ENCODE data around the gene NCAPG.

NCAPG gene

GRCh38 chr4:17780501-17781299 lies 30.1 kb upstream of the NCAPG start:
- H3K4me1 Mint-ChIP-seq (ENCODE audit: low read depth) = peaks cover 7% of the 10 kb centered on the region
- DNase-seq (ENCODE audit: low spot score) = no peak
- H3K27ac Mint-ChIP-seq = no peak overlapping the region
- no peak overlapping the region for H3K4me3 Mint-ChIP-seq
- H3K27me3 Mint-ChIP-seq (ENCODE audit: low read depth) = peaks cover 51% of the 10 kb centered on the region
- peaks cover 4% of the 10 kb centered on the region for H3K36me3 Mint-ChIP-seq (ENCODE audit: low read depth)
- no peaks in the 10 kb centered on the region for H3K9me3 Mint-ChIP-seq

DNA sequence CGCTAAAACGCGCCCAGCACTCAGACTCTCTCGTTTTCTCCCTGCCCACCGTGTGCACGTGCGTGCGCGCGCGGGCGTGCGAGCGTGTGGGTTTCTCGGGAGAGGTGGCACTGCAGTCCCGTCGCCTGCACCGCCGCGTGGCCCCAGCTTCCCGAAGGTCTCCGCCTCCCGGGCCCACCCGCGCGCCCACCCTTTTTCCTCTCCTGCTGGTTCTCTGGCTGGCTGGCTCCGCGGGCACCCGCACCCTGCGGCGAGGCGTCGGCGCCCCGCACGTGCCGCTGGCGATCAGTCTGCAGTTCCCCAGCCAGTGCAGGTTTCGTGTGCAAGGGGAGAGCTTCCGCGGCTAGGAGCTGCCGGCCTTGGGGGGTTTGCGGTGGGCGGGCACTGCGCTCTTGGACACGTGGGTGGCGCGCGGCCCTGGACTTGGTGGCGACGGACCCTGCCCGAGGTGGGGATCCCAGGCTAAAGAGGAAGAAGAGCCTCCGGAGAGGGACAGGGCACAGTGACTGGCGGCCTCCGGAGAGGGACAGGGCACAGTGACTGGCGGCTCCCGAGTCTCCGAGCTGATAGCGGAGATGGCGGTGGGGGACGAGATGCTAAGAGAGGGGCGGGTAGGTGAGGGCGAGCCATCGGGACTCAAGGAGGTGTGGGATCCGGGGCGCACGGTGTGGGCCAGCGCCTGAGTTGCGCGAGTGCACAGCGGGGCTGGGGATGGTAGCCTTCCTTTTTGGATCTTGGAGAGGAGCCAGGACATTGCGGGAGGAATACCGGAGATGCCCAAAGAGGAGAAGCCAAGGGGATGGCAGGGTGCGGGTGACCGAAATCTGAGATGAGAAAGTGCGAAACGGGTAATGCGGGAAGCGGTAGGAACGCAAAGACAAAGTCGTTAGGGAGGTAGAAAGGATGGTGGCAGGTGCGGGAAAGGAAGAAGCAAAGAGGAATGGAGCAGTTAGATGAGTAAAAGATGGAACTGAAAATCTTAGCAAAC lies 29.2 kb upstream of the NCAPG start, which contains the start of gene FAM184B:
Gene FAM184B (minus strand): TSS at position 322 of the 988 bp plus-strand sequence. CDS start 322 bp downstream, outside the sequence.
- Mint-ChIP-seq H3K36me3 (ENCODE audit: low read depth) (peaks cover 4% of the 10 kb centered on the region), H3K9me3 (no peaks in the 10 kb centered on the region), H3K4me3 (peak within 1 kb of the TSS; percentile 39), H3K27me3 (ENCODE audit: low read depth) (peaks cover 50% of the 10 kb centered on the region), H3K4me1 (ENCODE audit: low read depth) (peaks cover 7% of the 10 kb centered on the region), H3K27ac (no peak within 1 kb of the TSS)
- DNase-seq (ENCODE audit: low spot score) = no peak

DNA sequence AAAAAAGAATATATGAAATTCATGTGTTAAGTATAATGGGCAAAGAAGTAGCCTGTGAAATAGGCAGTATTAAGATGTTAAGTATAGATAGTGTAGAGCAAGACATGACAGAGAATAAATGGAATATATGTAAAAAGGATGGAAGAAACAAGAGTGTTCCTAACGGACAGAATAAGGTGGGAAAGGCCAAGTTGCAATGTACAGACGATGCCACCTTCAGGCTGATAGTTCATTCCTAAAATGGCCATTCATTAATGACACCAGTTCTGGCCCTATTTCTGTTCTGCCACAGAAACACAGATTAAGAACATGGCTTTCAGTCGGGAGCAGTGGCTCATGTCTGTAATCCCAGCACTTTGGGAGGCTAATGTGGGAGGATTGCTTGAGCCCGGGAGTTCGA lies 24.9 kb upstream of the NCAPG start:
- no peak overlapping the region for H3K4me3 Mint-ChIP-seq

GRCh38 chr4:17786567-17786966 lies 24.2 kb upstream of the NCAPG start:
- Mint-ChIP-seq H3K27ac (no peak overlapping the region), H3K4me1 (ENCODE audit: low read depth) (peaks cover 11% of the 10 kb centered on the region), H3K9me3 (no peaks in the 10 kb centered on the region), H3K27me3 (ENCODE audit: low read depth) (peaks cover 19% of the 10 kb centered on the region), H3K36me3 (ENCODE audit: low read depth) (peaks cover 12% of the 10 kb centered on the region), H3K4me3 (no peak overlapping the region)
- no peak for DNase-seq (ENCODE audit: low spot score)

More for the DNA sequence above, 24.9 kb upstream of the NCAPG start:
- peaks cover 13% of the 10 kb centered on the region for H3K4me1 Mint-ChIP-seq (ENCODE audit: low read depth)
- peaks cover 21% of the 10 kb centered on the region for H3K27me3 Mint-ChIP-seq (ENCODE audit: low read depth)
- H3K36me3 Mint-ChIP-seq (ENCODE audit: low read depth) = peaks cover 9% of the 10 kb centered on the region
- H3K9me3 Mint-ChIP-seq = no peaks in the 10 kb centered on the region
- H3K27ac Mint-ChIP-seq = no peak overlapping the region
- no peak for DNase-seq (ENCODE audit: low spot score)

DNA sequence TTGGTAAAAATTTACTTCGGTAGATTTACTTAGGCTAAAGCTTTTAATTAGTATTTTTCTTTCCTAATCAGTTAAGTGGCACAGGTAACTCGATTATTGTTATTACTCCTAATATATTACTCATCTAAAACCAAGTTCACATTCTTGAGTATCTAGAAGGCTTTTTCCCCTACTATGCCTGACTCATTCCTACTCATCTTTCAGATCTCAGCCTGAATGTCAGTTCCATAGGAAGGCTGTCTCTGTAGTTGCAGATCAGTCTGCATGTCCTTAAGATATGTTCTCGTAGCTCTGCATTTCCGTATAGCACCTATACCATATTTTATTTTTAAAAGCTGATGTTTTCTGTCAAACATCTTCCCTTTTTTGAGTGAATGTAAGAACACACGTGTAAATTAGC lies 23.5 kb upstream of the NCAPG start:
- H3K4me3 Mint-ChIP-seq = no peak overlapping the region
- H3K36me3 Mint-ChIP-seq (ENCODE audit: low read depth) = peaks cover 14% of the 10 kb centered on the region
- peaks cover 6% of the 10 kb centered on the region for H3K4me1 Mint-ChIP-seq (ENCODE audit: low read depth)
- no peak for DNase-seq (ENCODE audit: low spot score)
- peaks cover 11% of the 10 kb centered on the region for H3K27me3 Mint-ChIP-seq (ENCODE audit: low read depth)
- H3K9me3 Mint-ChIP-seq = no peaks in the 10 kb centered on the region
- H3K27ac Mint-ChIP-seq = no peak overlapping the region

DNA sequence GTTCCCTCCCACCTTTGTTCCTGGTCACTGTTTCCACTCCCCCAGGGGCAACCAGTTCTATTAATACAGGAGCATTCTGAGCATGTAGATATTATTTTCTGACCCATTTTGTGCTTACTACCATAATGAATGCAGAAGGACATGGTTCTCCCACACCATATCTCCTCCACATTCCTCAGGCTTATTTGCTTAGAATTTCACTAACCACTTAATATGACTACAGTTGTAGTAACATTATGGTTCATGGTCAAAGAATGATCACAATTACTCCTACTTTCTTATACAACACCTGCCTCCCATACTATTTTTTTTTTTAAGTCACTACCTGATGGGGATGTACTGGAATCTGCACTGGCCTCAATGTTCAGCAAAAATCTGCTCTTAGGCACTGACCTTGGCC lies 21.8 kb upstream of the NCAPG start:
- peaks cover 25% of the 10 kb centered on the region for H3K36me3 Mint-ChIP-seq (ENCODE audit: low read depth)
- H3K4me1 Mint-ChIP-seq (ENCODE audit: low read depth) = peaks cover 6% of the 10 kb centered on the region
- H3K4me3 Mint-ChIP-seq = no peak overlapping the region
- peaks cover 3% of the 10 kb centered on the region for H3K27me3 Mint-ChIP-seq (ENCODE audit: low read depth)
- no peak overlapping the region for H3K27ac Mint-ChIP-seq
- H3K9me3 Mint-ChIP-seq = no peaks in the 10 kb centered on the region
- no peak for DNase-seq (ENCODE audit: low spot score)

DNA sequence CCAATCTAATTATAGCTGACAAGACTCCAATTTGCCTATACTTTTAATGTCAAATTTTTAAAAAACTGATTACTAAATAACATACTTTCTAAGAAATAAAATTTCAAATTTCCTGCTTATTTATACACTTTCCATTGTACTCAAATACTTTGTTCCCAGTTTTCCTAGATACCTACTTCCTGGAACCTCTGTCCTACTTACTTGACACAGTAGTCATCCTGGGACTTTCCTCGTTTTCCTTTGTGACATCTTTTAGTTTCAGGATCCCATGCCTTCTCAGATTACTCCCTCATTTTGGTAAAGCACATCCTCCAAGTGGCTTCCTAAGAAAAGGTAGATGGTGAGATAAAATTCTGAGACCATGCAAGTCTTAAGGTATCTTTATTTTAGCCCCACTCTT lies 16.0 kb upstream of the NCAPG start:
- no peak overlapping the region for H3K4me3 Mint-ChIP-seq
- peaks cover 2% of the 10 kb centered on the region for H3K4me1 Mint-ChIP-seq (ENCODE audit: low read depth)
- peaks cover 54% of the 10 kb centered on the region for H3K36me3 Mint-ChIP-seq (ENCODE audit: low read depth)
- H3K27me3 Mint-ChIP-seq (ENCODE audit: low read depth) = no peaks in the 10 kb centered on the region
- DNase-seq (ENCODE audit: low spot score) = no peak
- H3K27ac Mint-ChIP-seq = no peak overlapping the region
- no peaks in the 10 kb centered on the region for H3K9me3 Mint-ChIP-seq

DNA sequence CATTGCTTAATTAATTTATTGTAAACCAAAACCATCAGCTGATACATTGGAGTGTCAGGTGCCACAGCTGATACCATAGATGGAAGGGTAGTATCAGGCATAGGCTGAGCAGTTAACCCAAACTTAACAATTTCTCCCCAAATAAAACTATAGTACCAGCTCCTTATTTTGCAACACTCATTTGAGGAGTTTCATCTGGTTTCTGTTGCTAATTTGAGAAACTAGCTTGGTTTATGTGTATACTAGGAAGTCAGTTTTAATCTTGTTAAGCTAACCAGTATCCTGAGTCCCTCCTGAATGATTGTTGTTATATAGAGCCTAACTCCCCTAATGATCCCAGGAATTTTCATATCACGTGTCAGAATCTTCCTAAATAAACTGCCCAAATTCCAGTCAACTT lies 13.0 kb upstream of the NCAPG start:
- Mint-ChIP-seq H3K36me3 (ENCODE audit: low read depth) (peaks cover 63% of the 10 kb centered on the region), H3K9me3 (no peaks in the 10 kb centered on the region), H3K4me3 (no peak overlapping the region), H3K27me3 (ENCODE audit: low read depth) (no peaks in the 10 kb centered on the region), H3K4me1 (ENCODE audit: low read depth) (peaks cover 7% of the 10 kb centered on the region), H3K27ac (peak overlapping the region; percentile 21)
- DNase-seq (ENCODE audit: low spot score) = no peak

DNA sequence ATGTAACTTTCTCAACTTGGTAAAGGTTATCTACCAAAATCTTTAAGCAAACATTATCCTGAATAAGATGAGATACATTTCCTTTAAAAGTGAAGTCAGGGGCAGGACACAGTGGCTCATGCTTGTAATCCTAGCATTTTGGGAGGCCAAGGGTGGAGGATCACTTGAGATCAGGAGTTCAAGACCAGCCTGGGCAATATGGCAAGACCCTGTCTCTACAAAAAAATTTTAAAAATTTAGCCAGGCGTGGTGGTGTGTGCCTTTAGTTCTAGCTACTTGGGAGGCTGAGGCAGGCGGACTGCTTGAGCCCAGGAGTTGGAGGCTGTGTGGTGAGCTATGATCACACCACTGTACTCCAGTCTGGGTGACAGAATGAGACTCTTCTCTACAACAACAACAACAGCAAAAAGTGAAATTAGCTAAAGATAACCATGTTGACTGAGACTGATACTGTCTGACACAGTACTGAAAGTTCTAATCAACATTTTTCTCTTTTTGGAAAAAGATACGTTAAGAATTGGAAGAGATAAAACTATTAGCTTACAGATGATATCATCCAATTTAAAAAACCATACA lies 5.1 kb upstream of the NCAPG start:
- H3K27me3 Mint-ChIP-seq (ENCODE audit: low read depth) = no peaks in the 10 kb centered on the region
- H3K36me3 Mint-ChIP-seq (ENCODE audit: low read depth) = peaks cover 62% of the 10 kb centered on the region
- H3K27ac Mint-ChIP-seq = peak overlapping the region; percentile 47
- DNase-seq (ENCODE audit: low spot score) = no peak
- no peak overlapping the region for H3K4me3 Mint-ChIP-seq
- peaks cover 36% of the 10 kb centered on the region for H3K4me1 Mint-ChIP-seq (ENCODE audit: low read depth)
- no peaks in the 10 kb centered on the region for H3K9me3 Mint-ChIP-seq

DNA sequence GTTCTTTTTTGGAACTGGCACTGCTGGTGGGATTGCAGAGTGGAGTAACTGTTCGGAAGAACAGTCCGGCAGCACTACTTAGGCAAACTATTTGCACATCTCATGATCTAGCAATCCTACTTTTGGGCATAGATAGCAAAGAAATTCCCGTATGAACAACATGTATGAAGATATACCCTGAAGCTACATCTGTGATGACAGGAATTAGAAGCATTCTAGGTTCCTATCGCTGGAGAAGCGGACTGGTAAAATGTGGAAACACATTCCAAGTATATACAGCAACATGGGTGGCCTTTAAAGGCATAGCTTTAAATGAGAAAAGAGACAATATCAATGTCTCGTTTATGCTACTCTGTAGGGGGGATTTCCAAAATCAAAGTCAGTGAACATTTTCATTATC lies 3.3 kb upstream of the NCAPG start:
- H3K36me3 Mint-ChIP-seq (ENCODE audit: low read depth) = peaks cover 59% of the 10 kb centered on the region
- H3K27me3 Mint-ChIP-seq (ENCODE audit: low read depth) = no peaks in the 10 kb centered on the region
- DNase-seq (ENCODE audit: low spot score) = no peak
- H3K9me3 Mint-ChIP-seq = no peaks in the 10 kb centered on the region
- peak overlapping the region; percentile 93 for H3K4me3 Mint-ChIP-seq
- peaks cover 40% of the 10 kb centered on the region for H3K4me1 Mint-ChIP-seq (ENCODE audit: low read depth)
- no peak overlapping the region for H3K27ac Mint-ChIP-seq

DNA sequence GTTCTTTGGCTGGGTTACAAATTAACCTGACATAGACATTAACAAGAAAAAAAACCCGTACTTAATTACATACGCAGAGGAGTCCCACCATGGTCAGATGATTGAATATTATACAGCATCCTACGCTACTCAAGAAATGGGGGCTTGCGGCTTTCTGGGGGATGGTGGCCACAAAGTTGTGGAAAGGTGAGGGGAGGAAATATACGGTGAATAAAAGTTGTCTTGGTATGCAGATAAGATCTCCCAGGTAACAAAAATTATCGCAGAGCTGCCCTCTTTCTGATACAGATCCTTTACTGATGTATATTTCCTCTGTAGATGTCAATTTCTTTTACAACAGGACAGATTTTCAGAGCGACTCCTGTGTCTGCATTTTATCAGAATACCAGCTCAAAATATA lies 1.1 kb upstream of the NCAPG start:
- Mint-ChIP-seq H3K4me1 (ENCODE audit: low read depth) (peaks cover 46% of the 10 kb centered on the region), H3K4me3 (peak overlapping the region; percentile 93), H3K36me3 (ENCODE audit: low read depth) (peaks cover 53% of the 10 kb centered on the region), H3K27ac (peak overlapping the region; percentile 98), H3K27me3 (ENCODE audit: low read depth) (no peaks in the 10 kb centered on the region), H3K9me3 (no peaks in the 10 kb centered on the region)
- no peak for DNase-seq (ENCODE audit: low spot score)

- Mint-ChIP-seq H3K27ac (peak overlapping the region; percentile 98), H3K4me3 (peak overlapping the region; percentile 93), H3K9me3 (no peaks in the 10 kb centered on the region), H3K36me3 (ENCODE audit: low read depth) (peaks cover 61% of the 10 kb centered on the region), H3K4me1 (ENCODE audit: low read depth) (peaks cover 47% of the 10 kb centered on the region), H3K27me3 (ENCODE audit: low read depth) (no peaks in the 10 kb centered on the region)
- no peak for DNase-seq (ENCODE audit: low spot score)
These were observed 362 bp downstream of the NCAPG start for GRCh38 chr4:17811078-17811603.

DNA sequence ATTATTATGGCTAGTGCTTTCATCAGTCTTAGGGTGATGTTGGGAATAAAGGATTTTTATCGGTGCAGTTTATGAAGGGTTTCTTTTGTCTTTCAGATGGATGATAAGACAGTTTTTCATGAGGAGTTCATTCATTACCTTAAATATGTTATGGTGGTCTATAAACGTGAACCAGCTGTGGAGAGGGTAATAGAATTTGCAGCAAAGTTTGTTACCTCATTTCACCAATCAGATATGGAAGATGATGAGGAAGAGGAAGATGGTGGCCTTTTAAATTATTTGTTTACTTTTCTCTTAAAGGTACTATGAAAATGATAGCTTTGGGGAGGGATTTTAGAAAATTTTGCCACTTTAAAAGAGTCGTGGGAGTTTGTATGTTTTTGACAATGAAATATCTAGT lies 1.3 kb downstream of the NCAPG start:
- peaks cover 65% of the 10 kb centered on the region for H3K36me3 Mint-ChIP-seq (ENCODE audit: low read depth)
- no peak for DNase-seq (ENCODE audit: low spot score)

More for the DNA sequence above, 1.3 kb downstream of the NCAPG start:
- Mint-ChIP-seq H3K4me1 (ENCODE audit: low read depth) (peaks cover 46% of the 10 kb centered on the region), H3K27me3 (ENCODE audit: low read depth) (no peaks in the 10 kb centered on the region), H3K9me3 (no peaks in the 10 kb centered on the region), H3K27ac (peak overlapping the region; percentile 98), H3K4me3 (peak overlapping the region; percentile 93)
